GM23338 (cell line): ENCODE measurements around the gene CCDC188. TPM values are rescaled to one million over a fixed set of nuclear protein-coding genes. Genes with fewer than 3 reads are reported as not detected.

Experiments used
- ATAC-seq: fragments of 200-7000 bp; cut with Tn5 transposase; 3 replicates; pipeline ENCODE4 v1.9.1; 2020
- DNase-seq: peaks from one replicate; pipeline ENCODE4 v3.0.0-alpha.2; 2015; ENCODE audit warnings: low spot score
- H2AFZ ChIP-seq: fragments of 200-600 bp; sonication (generic); 2 replicates; pipeline ENCODE4 v1.8.0; 2016; ENCODE audit warnings: antibody characterized with exemption, mild to moderate bottlenecking, moderate library complexity
- H3F3A ChIP-seq: fragments of 200-600 bp; sonication (generic); replicated peaks from 2 replicates; pipeline ENCODE4 v1.8.0; 2017; ENCODE audit warnings: antibody characterized with exemption, mixed run types, low read depth
- H3K27ac ChIP-seq: fragments of 200-600 bp; sonication (generic); 2 replicates; pipeline ENCODE4 v1.6.1; 2016; ENCODE audit warnings: low read depth
- H3K27me3 ChIP-seq: fragments of 200-600 bp; sonication (generic); 2 replicates; pipeline ENCODE4 v1.8.0; 2016; ENCODE audit warnings: mild to moderate bottlenecking, mixed run types, moderate library complexity; ENCODE audit not compliant: insufficient read depth
- H3K36me3 ChIP-seq: fragments of 200-600 bp; sonication (generic); 2 replicates; pipeline ENCODE4 v1.8.0; 2016; ENCODE audit warnings: mild to moderate bottlenecking; ENCODE audit not compliant: insufficient read depth
- H3K4me1 ChIP-seq: fragments of 200-600 bp; sonication (generic); 2 replicates; pipeline ENCODE4 v1.8.0; 2016; ENCODE audit warnings: mild to moderate bottlenecking, moderate library complexity; ENCODE audit not compliant: insufficient read depth
- H3K4me2 ChIP-seq: fragments of 200-600 bp; sonication (generic); 2 replicates; pipeline ENCODE4 v1.7.1; 2017; ENCODE audit warnings: mixed run types
- H3K4me3 ChIP-seq: fragments of 200-600 bp; sonication (generic); 2 replicates; pipeline ENCODE4 v1.6.1; 2016; ENCODE audit warnings: mixed run types
- H3K79me2 ChIP-seq: fragments of 200-600 bp; sonication (generic); replicated peaks from 2 replicates; pipeline ENCODE4 v1.8.0; 2017; ENCODE audit warnings: mild to moderate bottlenecking; ENCODE audit not compliant: insufficient read depth
- H3K9me2 ChIP-seq: fragments of 200-600 bp; sonication (generic); 2 replicates; pipeline ENCODE4 v1.8.0; 2017; ENCODE audit not compliant: insufficient read depth
- H4K20me1 ChIP-seq: fragments of 200-600 bp; sonication (generic); replicated peaks from 2 replicates; pipeline ENCODE4 v1.8.0; 2017; ENCODE audit warnings: mild to moderate bottlenecking; ENCODE audit not compliant: insufficient read depth
- H3K27ac Mint-ChIP-seq: 2 replicates; pipeline ENCODE4 v1.8.0; 2020; ENCODE audit warnings: inconsistent platforms, mild to moderate bottlenecking, moderate library complexity, mixed read lengths
- H3K27me3 Mint-ChIP-seq: 3 replicates; pipeline ENCODE4 v1.8.0; 2022; ENCODE audit warnings: low read depth, mild to moderate bottlenecking, moderate library complexity, mixed read lengths, inconsistent platforms; ENCODE audit not compliant: insufficient read depth, poor library complexity
- H3K36me3 Mint-ChIP-seq: 3 replicates; pipeline ENCODE4 v1.8.0; 2021; ENCODE audit warnings: low read depth, mild to moderate bottlenecking, inconsistent platforms, moderate library complexity, mixed read lengths
- H3K4me1 Mint-ChIP-seq: 3 replicates; pipeline ENCODE4 v1.8.0; 2020; ENCODE audit warnings: mild to moderate bottlenecking, inconsistent platforms, mixed read lengths
- H3K4me3 Mint-ChIP-seq: 3 replicates; pipeline ENCODE4 v1.8.0; 2021; ENCODE audit warnings: moderate library complexity, mild to moderate bottlenecking, inconsistent platforms, mixed read lengths
- H3K9me3 Mint-ChIP-seq: 3 replicates; pipeline ENCODE4 v1.8.0; 2020; ENCODE audit warnings: moderate library complexity, mild to moderate bottlenecking, inconsistent platforms, mixed read lengths
- CREB1 ChIP-seq: fragments of 250-450 bp; sonication (Bioruptor Pico); IDR thresholded peaks from 2 replicates; pipeline ENCODE4 v1.5.0; 2020; ENCODE audit warnings: low read depth, mild to moderate bottlenecking, moderate library complexity
- EZH2 ChIP-seq: fragments of 200-600 bp; sonication (generic); IDR thresholded peaks from one replicate; pipeline ENCODE4 v1.8.0; 2017; ENCODE audit warnings: antibody characterized with exemption, mild to moderate bottlenecking, low read depth; ENCODE audit not compliant: unreplicated experiment
- EZH2phosphoT487 ChIP-seq: fragments of 200-600 bp; sonication (generic); IDR thresholded peaks from one replicate; pipeline ENCODE4 v1.8.1; 2018; ENCODE audit warnings: antibody characterized with exemption; ENCODE audit not compliant: unreplicated experiment
- JUNB ChIP-seq: IDR thresholded peaks from one replicate; pipeline ENCODE4 v1.6.1; 2016; ENCODE audit warnings: antibody characterized with exemption; ENCODE audit not compliant: unreplicated experiment
- NANOG ChIP-seq: IDR thresholded peaks from 2 replicates; pipeline ENCODE4 v1.6.1; 2016; ENCODE audit warnings: antibody characterized with exemption, borderline replicate concordance
- POLR2AphosphoS5 ChIP-seq: IDR thresholded peaks from 2 replicates; pipeline ENCODE4 v1.6.1; 2016; ENCODE audit warnings: antibody characterized with exemption, low read depth
- STAT1 ChIP-seq: IDR thresholded peaks from one replicate; pipeline ENCODE4 v1.6.1; 2016; ENCODE audit warnings: antibody characterized with exemption; ENCODE audit not compliant: unreplicated experiment
- ZNF114 ChIP-seq: fragments of 250-450 bp; sonication (Bioruptor Pico); IDR thresholded peaks from 2 replicates; pipeline ENCODE4 v1.5.0; 2020; ENCODE audit warnings: mild to moderate bottlenecking, moderate library complexity
- ZNF331 ChIP-seq: fragments of 250-450 bp; sonication (Bioruptor Pico); IDR thresholded peaks from 2 replicates; pipeline ENCODE4 v1.5.0; 2020; ENCODE audit warnings: low read depth, mild to moderate bottlenecking, moderate library complexity
- polyA plus RNA-seq: library from polyadenylated mRNA; unstranded; fragments of >200 nt; fragmentation: Nextera tagmentation; extraction: Ambion mirVana; gene quantifications from 2 replicates; pipeline ENCODE4 v1.2.1, GENCODE V29; 2016
- total RNA-seq: library from RNA; depleted of rRNA; stranded (reverse); fragments of >200 nt; shearing (Covaris generic); gene quantifications from 2 replicates; pipeline ENCODE4 v1.2.3, GENCODE V29; 2014
- TF ChIP-seq, protein P1 (sequence below): IDR thresholded peaks from one replicate; pipeline ENCODE4 v1.6.1; 2018; ENCODE audit warnings: antibody characterized with exemption; ENCODE audit not compliant: unreplicated experiment
- TF ChIP-seq, protein P2 (sequence below): IDR thresholded peaks from 2 replicates; pipeline ENCODE4 v1.6.1; 2016; ENCODE audit warnings: antibody characterized with exemption

CCDC188 gene
- total and polyA plus RNA-seq, 2 experiments from 2014 or later = not detected

DNA sequence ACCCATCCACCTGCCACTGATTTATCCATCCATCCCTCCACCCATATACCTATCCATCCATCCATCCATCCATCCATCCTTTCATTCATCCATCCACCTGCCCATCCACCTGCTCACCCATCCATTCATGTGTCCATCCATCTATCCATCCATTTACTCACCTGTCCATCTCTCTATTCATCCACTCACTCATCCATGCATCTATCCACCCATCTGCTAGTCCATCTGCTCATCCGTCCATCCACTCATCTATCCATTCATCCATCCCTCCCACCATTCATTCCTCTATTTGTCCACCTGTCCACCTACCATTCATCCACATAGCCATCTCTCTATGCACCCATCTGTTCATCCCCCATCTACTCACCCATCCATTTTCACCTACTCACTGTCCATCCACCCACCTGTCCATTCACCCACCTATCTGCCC is 48.6 kb upstream of the CCDC188 start:
- H4K20me1 ChIP-seq = no peaks in the 10 kb centered on the region
- no peak overlapping the region for H2AFZ ChIP-seq
- no peaks in the 10 kb centered on the region for H3K79me2 ChIP-seq
- H3K4me2 ChIP-seq = no peak overlapping the region
- peaks cover 15% of the 10 kb centered on the region; the same call in 2 of the 3 replicates for H3K4me1 Mint-ChIP-seq
- peaks cover 7% of the 10 kb centered on the region for H3K4me1 ChIP-seq
- no peak for DNase-seq
- TF ChIP-seq ZNF331 (CRISPR knock-in tag) (no peak), EZH2 (no peak), NANOG (no peak), POLR2AphosphoS5 (no peak), EZH2phosphoT487 (no peak)
- TF ChIP-seq, protein P1, sequence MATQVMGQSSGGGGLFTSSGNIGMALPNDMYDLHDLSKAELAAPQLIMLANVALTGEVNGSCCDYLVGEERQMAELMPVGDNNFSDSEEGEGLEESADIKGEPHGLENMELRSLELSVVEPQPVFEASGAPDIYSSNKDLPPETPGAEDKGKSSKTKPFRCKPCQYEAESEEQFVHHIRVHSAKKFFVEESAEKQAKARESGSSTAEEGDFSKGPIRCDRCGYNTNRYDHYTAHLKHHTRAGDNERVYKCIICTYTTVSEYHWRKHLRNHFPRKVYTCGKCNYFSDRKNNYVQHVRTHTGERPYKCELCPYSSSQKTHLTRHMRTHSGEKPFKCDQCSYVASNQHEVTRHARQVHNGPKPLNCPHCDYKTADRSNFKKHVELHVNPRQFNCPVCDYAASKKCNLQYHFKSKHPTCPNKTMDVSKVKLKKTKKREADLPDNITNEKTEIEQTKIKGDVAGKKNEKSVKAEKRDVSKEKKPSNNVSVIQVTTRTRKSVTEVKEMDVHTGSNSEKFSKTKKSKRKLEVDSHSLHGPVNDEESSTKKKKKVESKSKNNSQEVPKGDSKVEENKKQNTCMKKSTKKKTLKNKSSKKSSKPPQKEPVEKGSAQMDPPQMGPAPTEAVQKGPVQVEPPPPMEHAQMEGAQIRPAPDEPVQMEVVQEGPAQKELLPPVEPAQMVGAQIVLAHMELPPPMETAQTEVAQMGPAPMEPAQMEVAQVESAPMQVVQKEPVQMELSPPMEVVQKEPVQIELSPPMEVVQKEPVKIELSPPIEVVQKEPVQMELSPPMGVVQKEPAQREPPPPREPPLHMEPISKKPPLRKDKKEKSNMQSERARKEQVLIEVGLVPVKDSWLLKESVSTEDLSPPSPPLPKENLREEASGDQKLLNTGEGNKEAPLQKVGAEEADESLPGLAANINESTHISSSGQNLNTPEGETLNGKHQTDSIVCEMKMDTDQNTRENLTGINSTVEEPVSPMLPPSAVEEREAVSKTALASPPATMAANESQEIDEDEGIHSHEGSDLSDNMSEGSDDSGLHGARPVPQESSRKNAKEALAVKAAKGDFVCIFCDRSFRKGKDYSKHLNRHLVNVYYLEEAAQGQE = no peak
- no peaks in the 10 kb centered on the region for H3K36me3 ChIP-seq
- ATAC-seq = no peak
- H3K27ac Mint-ChIP-seq = no peak overlapping the region
- H3K4me3 Mint-ChIP-seq = no peak overlapping the region
- H3K9me3 Mint-ChIP-seq = no peaks in the 10 kb centered on the region
- peaks cover 5% of the 10 kb centered on the region for H3K27me3 Mint-ChIP-seq
- no peaks in the 10 kb centered on the region for H3K9me2 ChIP-seq
- H3K36me3 Mint-ChIP-seq = no peaks in the 10 kb centered on the region
- H3K4me3 ChIP-seq = no peak overlapping the region
- no peaks in the 10 kb centered on the region for H3K27me3 ChIP-seq
- no peaks in the 10 kb centered on the region for H3F3A ChIP-seq
- no peak overlapping the region for H3K27ac ChIP-seq

DNA sequence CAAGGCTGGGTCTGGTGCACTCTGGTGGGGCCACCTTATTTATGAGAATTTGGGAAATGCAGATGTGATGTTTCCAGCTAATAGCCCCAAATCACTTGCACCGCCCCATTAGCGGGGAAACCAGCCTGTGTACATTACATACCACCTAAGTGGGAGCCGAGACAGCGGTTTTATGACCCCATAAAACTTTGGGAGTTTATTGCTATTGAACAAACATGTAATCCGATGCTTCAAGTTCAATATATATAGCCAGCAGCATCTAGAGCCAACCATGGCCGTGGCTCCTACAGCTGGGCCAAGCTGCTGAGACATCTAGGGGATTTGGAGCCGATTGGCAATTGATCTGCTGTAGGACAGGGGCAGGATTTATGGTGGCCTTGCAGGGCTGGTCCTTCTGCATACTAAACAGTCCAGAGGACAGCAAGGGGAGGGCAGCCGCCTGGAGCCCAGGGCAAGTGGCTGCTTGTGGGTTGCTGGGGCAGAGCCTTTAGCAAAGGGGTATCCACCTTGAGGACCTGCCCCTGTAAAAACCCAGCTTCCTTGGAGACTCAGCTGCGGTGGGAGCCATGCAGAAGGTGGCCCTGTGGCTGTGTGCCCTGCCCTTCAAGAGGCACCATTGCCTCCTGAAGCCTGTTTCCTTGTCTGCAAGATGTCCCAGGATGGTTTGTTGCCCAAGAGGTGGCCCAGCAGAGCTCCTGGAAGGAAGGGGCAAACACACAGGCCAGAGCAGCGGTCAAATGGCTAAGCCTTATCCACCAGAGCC is 47.9 kb upstream of the CCDC188 start:
- Mint-ChIP-seq H3K27me3 (peaks cover 6% of the 10 kb centered on the region), H3K4me1 (peaks cover 10% of the 10 kb centered on the region; the same call in 2 of the 3 replicates), H3K4me3 (no peak overlapping the region), H3K27ac (no peak overlapping the region), H3K9me3 (no peaks in the 10 kb centered on the region), H3K36me3 (no peaks in the 10 kb centered on the region)
- Histone ChIP-seq H3F3A (no peaks in the 10 kb centered on the region), H3K36me3 (no peaks in the 10 kb centered on the region), H4K20me1 (no peaks in the 10 kb centered on the region), H3K4me1 (peaks cover 2% of the 10 kb centered on the region), H3K27me3 (no peaks in the 10 kb centered on the region), H3K27ac (no peak overlapping the region), H3K9me2 (no peaks in the 10 kb centered on the region), H3K4me2 (no peak overlapping the region), H3K4me3 (no peak overlapping the region), H2AFZ (no peak overlapping the region), H3K79me2 (no peaks in the 10 kb centered on the region)
- DNase-seq (no peak), ATAC-seq (no peak)
- TF ChIP-seq STAT1 (no peak), JUNB (no peak), EZH2phosphoT487 (no peak), POLR2AphosphoS5 (no peak), ZNF114 (CRISPR knock-in tag) (no peak), NANOG (no peak), CREB1 (no peak), ZNF331 (CRISPR knock-in tag) (no peak)
- TF ChIP-seq, protein P2, sequence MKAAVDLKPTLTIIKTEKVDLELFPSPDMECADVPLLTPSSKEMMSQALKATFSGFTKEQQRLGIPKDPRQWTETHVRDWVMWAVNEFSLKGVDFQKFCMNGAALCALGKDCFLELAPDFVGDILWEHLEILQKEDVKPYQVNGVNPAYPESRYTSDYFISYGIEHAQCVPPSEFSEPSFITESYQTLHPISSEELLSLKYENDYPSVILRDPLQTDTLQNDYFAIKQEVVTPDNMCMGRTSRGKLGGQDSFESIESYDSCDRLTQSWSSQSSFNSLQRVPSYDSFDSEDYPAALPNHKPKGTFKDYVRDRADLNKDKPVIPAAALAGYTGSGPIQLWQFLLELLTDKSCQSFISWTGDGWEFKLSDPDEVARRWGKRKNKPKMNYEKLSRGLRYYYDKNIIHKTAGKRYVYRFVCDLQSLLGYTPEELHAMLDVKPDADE = no peak
